ENCODE measurements around the gene RCAN3.

DNA sequence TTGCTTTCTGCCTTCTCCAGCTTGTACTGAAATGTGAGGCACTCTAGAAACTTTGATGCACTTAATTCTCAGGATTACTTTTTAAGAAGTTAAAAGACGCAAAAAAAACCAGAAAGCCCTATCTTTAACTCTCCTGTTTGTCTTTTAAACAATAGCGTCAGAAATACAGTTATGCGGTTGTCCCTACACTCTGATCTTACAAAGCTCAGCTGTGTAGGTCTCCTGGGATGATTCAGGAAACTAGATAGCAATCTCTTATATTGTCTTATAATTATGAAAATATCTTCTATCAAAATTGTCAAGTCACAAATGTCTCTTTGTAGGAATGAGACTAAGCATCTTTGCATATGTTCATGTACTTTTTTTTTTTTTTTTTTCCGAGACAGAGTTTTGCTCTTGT, 26.9 kb upstream of the RCAN3 start:
- TF ChIP-seq, protein P1, sequence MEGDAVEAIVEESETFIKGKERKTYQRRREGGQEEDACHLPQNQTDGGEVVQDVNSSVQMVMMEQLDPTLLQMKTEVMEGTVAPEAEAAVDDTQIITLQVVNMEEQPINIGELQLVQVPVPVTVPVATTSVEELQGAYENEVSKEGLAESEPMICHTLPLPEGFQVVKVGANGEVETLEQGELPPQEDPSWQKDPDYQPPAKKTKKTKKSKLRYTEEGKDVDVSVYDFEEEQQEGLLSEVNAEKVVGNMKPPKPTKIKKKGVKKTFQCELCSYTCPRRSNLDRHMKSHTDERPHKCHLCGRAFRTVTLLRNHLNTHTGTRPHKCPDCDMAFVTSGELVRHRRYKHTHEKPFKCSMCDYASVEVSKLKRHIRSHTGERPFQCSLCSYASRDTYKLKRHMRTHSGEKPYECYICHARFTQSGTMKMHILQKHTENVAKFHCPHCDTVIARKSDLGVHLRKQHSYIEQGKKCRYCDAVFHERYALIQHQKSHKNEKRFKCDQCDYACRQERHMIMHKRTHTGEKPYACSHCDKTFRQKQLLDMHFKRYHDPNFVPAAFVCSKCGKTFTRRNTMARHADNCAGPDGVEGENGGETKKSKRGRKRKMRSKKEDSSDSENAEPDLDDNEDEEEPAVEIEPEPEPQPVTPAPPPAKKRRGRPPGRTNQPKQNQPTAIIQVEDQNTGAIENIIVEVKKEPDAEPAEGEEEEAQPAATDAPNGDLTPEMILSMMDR (conservative IDR thresholded peaks at IDR 0.05; ENCODE audit: low read depth, low read length), result no peak
- TF ChIP-seq EZH2phosphoT487 (IDR thresholded peaks at IDR 0.05; ENCODE audit: borderline replicate concordance, low read length), result no peak

All from PC-3 (cell line).